Activated CD4-positive, alpha-beta T cell treated with anti-CD3 and anti-CD28 coated beads for 36 hours (primary cell): ENCODE results near the gene FSD2. TPM values are rescaled to one million over a fixed set of nuclear protein-coding genes. Genes with fewer than 3 reads are reported as not detected.
A peak's percentile ranks its signal among the peaks of the same experiment; 100 is the strongest.

Experiments
- ATAC-seq: fragments of 200-7000 bp; cut with Tn5 transposase; one replicate; pipeline ENCODE4 v1.10.0; 2021; ENCODE audit warnings: mild to moderate bottlenecking, moderate library complexity
- CTCF ChIA-PET: fragments of 350-600 bp; sonication (Branson Sonifier 250); formaldehyde crosslinking; loops from one replicate; lab custom pipeline; 2021; ENCODE audit warnings: antibody characterized with exemption; lab: Charles Lee
- POLR2A ChIA-PET: fragments of 350-600 bp; sonication (Branson Sonifier 250); formaldehyde crosslinking; loops from one replicate; lab custom pipeline; 2021; ENCODE audit warnings: antibody characterized with exemption, inconsistent platforms; lab: Charles Lee
- DNase-seq: peaks from one replicate; pipeline ENCODE4 v3.0.0-alpha.2; 2020
- H3K27ac Mint-ChIP-seq: one replicate; pipeline ENCODE4 v1.8.0; 2021; ENCODE audit warnings: mixed read lengths
- H3K27me3 Mint-ChIP-seq: one replicate; pipeline ENCODE4 v1.8.0; 2021; ENCODE audit warnings: mixed read lengths
- H3K36me3 Mint-ChIP-seq: one replicate; pipeline ENCODE4 v1.8.0; 2021; ENCODE audit warnings: low read depth, mixed read lengths
- H3K4me1 Mint-ChIP-seq: one replicate; pipeline ENCODE4 v1.8.0; 2021; ENCODE audit warnings: mixed read lengths
- H3K4me3 Mint-ChIP-seq: one replicate; pipeline ENCODE4 v1.8.0; 2021; ENCODE audit warnings: mild to moderate bottlenecking, moderate library complexity, mixed read lengths
- H3K9me3 Mint-ChIP-seq: one replicate; pipeline ENCODE4 v1.8.0; 2021; ENCODE audit warnings: low read depth, mixed read lengths
- intact Hi-C, 2 experiments: fragments of 100-400 bp; cut with DNase I in 1 of 2; cut with micrococcal nuclease in 1 of 2; formaldehyde crosslinking; loops; one replicate each; pipeline versions ENCODE4 v1.14.2 to v1.15.1; 2022 to 2024; cut with DNase I, micrococcal nuclease
- total RNA-seq, 2 experiments: library from RNA; stranded (reverse); gene quantifications; one replicate each; pipeline ENCODE4 v1.2.3, GENCODE V29; 2021

The FSD2 gene
- not detected for total RNA-seq

DNA sequence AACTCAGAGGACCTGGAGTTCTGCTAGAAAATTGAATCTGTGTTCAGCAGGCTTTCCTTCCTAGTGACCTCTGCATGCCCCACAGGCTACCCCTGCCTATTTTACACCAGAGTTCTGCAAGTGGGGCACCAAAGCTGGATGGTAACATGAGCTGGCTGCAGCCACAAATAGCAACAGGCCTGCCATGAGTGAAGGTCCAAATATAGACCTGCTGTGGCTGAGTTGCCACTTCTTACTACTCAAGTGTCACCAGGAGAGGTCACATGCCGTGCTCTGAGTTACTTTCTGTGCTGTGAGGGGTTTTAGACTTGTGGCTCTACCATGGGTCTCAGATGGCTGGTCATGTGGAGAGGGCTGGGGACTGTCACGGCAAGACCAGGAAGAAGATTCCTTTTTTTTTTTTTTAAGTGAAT lies at the start of gene FSD2:
Gene FSD2 (minus strand): TSS at position 76 of the 413 bp plus-strand sequence. CDS start 18,679 bp downstream, outside the sequence.
- ChIA-PET POLR2A (no interaction called here), CTCF (no interaction called here)
- DNase-seq (no peak), ATAC-seq (no peak)
- Mint-ChIP-seq H3K9me3 (no peaks in the 10 kb centered on the region), H3K27me3 (peaks cover 8% of the 10 kb centered on the region), H3K4me1 (peaks cover 17% of the 10 kb centered on the region), H3K27ac (no peak within 1 kb of the TSS), H3K36me3 (no peaks in the 10 kb centered on the region), H3K4me3 (no peak within 1 kb of the TSS)
- intact Hi-C loops: no loop called here

DNA sequence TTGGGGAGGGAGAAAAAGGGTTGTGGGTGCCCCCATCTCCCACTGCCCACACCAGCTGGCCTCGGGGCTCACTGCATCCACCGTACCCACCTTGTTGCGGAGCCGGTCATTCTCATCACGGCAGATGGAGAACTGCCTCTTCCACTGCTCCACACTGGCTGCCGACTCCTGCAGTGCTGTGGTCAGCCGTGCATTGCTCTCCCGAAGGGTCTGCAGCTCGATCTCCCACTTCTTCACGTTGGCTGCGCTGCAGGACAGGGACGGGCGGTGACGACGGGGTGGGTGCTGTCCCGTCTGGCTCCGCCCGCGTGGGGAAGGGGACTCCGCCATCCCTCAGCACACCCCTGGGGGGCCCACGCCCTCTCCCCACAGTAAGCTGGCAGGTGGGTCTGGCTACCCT lies 48.7 kb upstream of the FSD2 start:
- H3K4me3 Mint-ChIP-seq: no peak overlapping the region

DNA sequence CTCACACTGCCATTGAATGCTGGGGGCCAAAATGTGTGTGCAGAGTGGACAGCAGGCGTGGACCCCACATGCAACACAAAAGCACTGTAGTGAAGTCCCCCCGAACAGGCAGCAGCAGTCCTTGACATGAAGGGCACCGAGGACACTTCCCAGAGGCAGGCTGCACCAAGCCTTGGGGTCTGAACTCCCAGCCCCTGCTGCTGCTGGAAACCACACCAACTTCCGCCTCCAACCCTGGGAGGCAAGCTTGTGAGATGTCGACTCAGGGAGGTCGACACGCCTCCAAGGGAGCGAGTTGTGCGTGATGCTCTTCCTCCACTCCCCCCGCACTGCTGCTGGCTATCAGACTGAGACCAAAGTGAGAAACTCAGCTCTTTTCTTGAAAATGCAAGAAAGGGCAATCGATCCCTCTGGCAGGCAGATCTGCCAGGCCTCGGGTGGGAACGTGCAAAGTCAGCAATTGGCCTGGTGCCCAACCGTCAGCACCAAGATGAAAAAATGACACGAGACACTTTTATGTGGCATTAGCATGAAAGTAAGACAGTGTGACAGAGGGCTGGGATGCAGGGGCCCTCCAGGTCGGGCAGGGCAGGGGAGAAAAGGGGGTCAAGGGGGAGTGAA lies 47.2 kb upstream of the FSD2 start:
- no peaks in the 10 kb centered on the region for H3K36me3 Mint-ChIP-seq
- no peak for ATAC-seq
- CTCF ChIA-PET: interaction anchor here (0.5 to 1.6 kb wide), 3 partner anchors 14 to 132 kb away, joined by 3 to 5 read pairs (median 4); no protein-coding TSS in a partner anchor
- POLR2A ChIA-PET: no interaction called here
- peaks cover 18% of the 10 kb centered on the region for H3K4me1 Mint-ChIP-seq
- intact Hi-C loops: no loop called here
- no peaks in the 10 kb centered on the region for H3K9me3 Mint-ChIP-seq
- H3K27ac Mint-ChIP-seq: no peak overlapping the region
- H3K4me3 Mint-ChIP-seq: no peak overlapping the region
- DNase-seq: peak; percentile 26
- no peaks in the 10 kb centered on the region for H3K27me3 Mint-ChIP-seq

More for the DNA sequence above, 48.7 kb upstream of the FSD2 start:
- Mint-ChIP-seq H3K9me3 (no peaks in the 10 kb centered on the region), H3K27me3 (no peaks in the 10 kb centered on the region), H3K27ac (no peak overlapping the region), H3K4me1 (peaks cover 14% of the 10 kb centered on the region), H3K36me3 (no peaks in the 10 kb centered on the region)
- CTCF ChIA-PET: interaction anchor here (1.0 kb wide), 1 partner anchor 213 kb away, joined by 3 read pairs; no protein-coding TSS in a partner anchor
- intact Hi-C loops: no loop called here
- no peak for ATAC-seq
- POLR2A ChIA-PET: no interaction called here
- DNase-seq: no peak

GRCh38 chr15:82851981-82852511 lies 46.2 kb upstream of the FSD2 start:
- no peak for ATAC-seq
- Mint-ChIP-seq H3K27me3 (no peaks in the 10 kb centered on the region), H3K4me1 (peaks cover 18% of the 10 kb centered on the region), H3K27ac (no peak overlapping the region), H3K4me3 (no peak overlapping the region), H3K36me3 (no peaks in the 10 kb centered on the region), H3K9me3 (no peaks in the 10 kb centered on the region)
- ChIA-PET CTCF (interaction anchor here (0.6 to 3.2 kb wide), 5 partner anchors 15 to 290 kb away, joined by 3 to 18 read pairs (median 4); partner anchors contain the start of gene RAMAC), POLR2A (no interaction called here)
- intact Hi-C loops: no loop called here
- DNase-seq: no peak

DNA sequence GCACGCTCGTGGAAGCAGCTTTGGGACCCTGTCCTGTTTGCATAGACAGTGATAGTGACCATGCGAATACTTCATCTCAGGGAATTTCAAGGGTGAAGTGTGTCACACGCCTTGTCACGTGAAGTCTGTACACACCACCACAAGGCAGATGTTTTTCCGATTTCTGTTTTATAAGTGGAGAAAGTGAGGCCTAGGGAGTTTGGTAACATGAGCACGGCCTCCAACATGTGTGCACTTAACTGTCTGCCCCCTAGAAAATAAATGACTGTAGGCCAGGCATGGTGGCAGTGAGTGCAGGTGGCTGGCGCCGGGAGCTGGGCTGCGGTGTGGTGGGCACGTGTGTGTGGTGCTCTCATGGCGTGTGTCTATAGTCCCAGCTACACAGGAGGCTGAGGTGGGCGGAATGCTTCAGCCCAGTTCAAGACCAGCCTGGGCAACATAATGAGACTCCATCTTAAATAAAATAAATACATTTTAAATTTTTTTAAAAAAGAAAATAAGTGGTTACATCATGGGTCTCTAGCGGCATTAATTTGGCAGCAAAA lies 45.5 kb upstream of the FSD2 start:
- CTCF ChIA-PET: interaction anchor here (0.6 to 3.2 kb wide), 6 partner anchors 16 to 290 kb away, joined by 3 to 18 read pairs (median 4); partner anchors contain the start of gene RAMAC
- H3K4me1 Mint-ChIP-seq: peaks cover 18% of the 10 kb centered on the region
- intact Hi-C loops: no loop called here
- no peak overlapping the region for H3K27ac Mint-ChIP-seq
- no peak overlapping the region for H3K4me3 Mint-ChIP-seq
- no peaks in the 10 kb centered on the region for H3K36me3 Mint-ChIP-seq
- no peak for DNase-seq
- no peak for ATAC-seq
- H3K9me3 Mint-ChIP-seq: no peaks in the 10 kb centered on the region
- POLR2A ChIA-PET: no interaction called here
- no peaks in the 10 kb centered on the region for H3K27me3 Mint-ChIP-seq

GRCh38 chr15:82850731-82851130 lies 44.9 kb upstream of the FSD2 start:
- POLR2A ChIA-PET: no interaction called here

DNA sequence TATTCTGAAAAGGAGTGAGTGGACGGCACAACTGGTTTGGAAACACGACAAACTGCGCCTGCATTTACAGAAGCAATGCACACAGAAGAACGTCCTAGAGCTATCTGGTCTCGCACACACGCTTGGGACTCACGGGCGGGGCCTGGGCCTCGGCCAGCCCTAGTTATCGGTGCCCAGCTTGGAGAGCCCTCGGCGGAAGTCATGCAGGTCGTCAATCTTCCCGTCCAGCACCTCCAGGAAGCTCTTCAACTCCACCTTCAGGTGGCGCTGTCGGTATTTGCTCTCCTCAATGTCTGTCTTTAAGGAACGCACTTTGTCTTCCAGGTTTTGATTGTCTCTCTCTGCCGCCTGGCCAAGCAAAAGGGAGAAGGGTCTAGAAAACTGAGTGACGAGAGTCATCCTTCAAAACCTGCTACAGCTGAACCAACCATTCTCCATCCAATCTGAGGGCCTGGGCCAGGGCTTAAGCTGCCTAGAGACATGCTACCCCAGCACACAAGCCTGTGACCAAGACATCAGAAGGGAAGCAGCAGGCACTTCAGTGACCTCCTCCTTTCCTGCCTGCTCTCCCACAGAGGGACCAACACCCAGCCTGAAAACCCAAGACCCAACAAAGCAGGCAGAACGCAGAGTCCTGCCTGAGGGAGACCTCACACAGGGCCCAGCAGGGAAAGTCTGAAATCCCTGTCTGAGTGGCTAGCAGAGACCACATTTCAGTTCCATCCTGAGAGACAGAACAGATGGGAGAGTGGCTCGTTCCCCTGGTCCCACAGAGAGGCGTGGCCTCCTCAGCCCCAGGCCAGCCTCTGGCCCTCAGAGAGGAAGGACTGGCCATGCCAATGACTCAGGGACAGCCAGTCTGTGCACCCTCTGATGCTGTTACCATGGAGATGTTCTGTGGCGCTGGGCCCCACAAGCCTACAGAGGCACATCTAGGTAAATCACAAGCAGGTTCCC lies 44.0 kb upstream of the FSD2 start:
- intact Hi-C loops: loop anchor here (1.0 to 5.0 kb wide), 4 partner anchors 102 to 312 kb away; partner anchors contain the start of genes RAMAC (in 2 of the 2) and HOMER2 (in 1 of the 2)
- DNase-seq: peak; percentile 80
- ChIA-PET CTCF (interaction anchor here (0.7 to 3.2 kb wide), 17 partner anchors 11 to 163 kb away, joined by 3 to 18 read pairs (median 4); partner anchors contain the start of genes C15orf40 and RAMAC), POLR2A (no interaction called here)
- Mint-ChIP-seq H3K27me3 (peaks cover 2% of the 10 kb centered on the region), H3K9me3 (no peaks in the 10 kb centered on the region), H3K4me3 (no peak overlapping the region), H3K27ac (no peak overlapping the region), H3K36me3 (no peaks in the 10 kb centered on the region), H3K4me1 (peaks cover 18% of the 10 kb centered on the region)
- ATAC-seq: peak; percentile 75

More at GRCh38 chr15:82850731-82851130, 44.9 kb upstream of the FSD2 start:
- H3K9me3 Mint-ChIP-seq: no peaks in the 10 kb centered on the region
- intact Hi-C loops: no loop called here
- no peaks in the 10 kb centered on the region for H3K27me3 Mint-ChIP-seq
- peaks cover 15% of the 10 kb centered on the region for H3K4me1 Mint-ChIP-seq
- H3K27ac Mint-ChIP-seq: no peak overlapping the region
- ATAC-seq (no peak), DNase-seq (no peak)
- H3K4me3 Mint-ChIP-seq: no peak overlapping the region
- CTCF ChIA-PET: interaction anchor here (1.3 to 3.2 kb wide), 5 partner anchors 10 to 153 kb away, joined by 3 to 18 read pairs (median 9); partner anchors contain the start of gene RAMAC
- no peaks in the 10 kb centered on the region for H3K36me3 Mint-ChIP-seq

GRCh38 chr15:82848241-82848993 lies 42.5 kb upstream of the FSD2 start:
- intact Hi-C loops: loop anchor here (5.0 kb wide), 3 partner anchors 104 to 314 kb away; partner anchors contain the start of genes RAMAC (in 2 of the 2) and HOMER2 (in 1 of the 2)
- Mint-ChIP-seq H3K27me3 (peaks cover 7% of the 10 kb centered on the region), H3K4me3 (no peak overlapping the region), H3K4me1 (peaks cover 21% of the 10 kb centered on the region), H3K27ac (no peak overlapping the region), H3K36me3 (no peaks in the 10 kb centered on the region), H3K9me3 (no peaks in the 10 kb centered on the region)
- ATAC-seq: no peak
- ChIA-PET POLR2A (interaction anchor here (0.9 kb wide), 1 partner anchor 169 kb away, joined by 3 read pairs; no protein-coding TSS in a partner anchor), CTCF (interaction anchor here (0.6 to 2.2 kb wide), 11 partner anchors 10 to 179 kb away, joined by 3 to 6 read pairs (median 4); partner anchors contain the start of genes C15orf40 and RAMAC)
- DNase-seq: no peak

GRCh38 chr15:82847703-82848102 lies 41.8 kb upstream of the FSD2 start:
- ATAC-seq: no peak
- ChIA-PET POLR2A (no interaction called here), CTCF (interaction anchor here (1.2 to 2.1 kb wide), 2 partner anchors 37 to 163 kb away, joined by 3 to 5 read pairs; partner anchors contain the start of gene C15orf40)
- no peak for DNase-seq
- Mint-ChIP-seq H3K9me3 (no peaks in the 10 kb centered on the region), H3K36me3 (peaks cover 1% of the 10 kb centered on the region), H3K27me3 (peaks cover 7% of the 10 kb centered on the region), H3K4me1 (peaks cover 17% of the 10 kb centered on the region), H3K4me3 (no peak overlapping the region), H3K27ac (no peak overlapping the region)
- intact Hi-C loops: loop anchor here (5.0 kb wide), 3 partner anchors 105 to 315 kb away; partner anchors contain the start of genes RAMAC (in 2 of the 2) and HOMER2 (in 1 of the 2)

- intact Hi-C loops: loop anchor here (5.0 kb wide), 3 partner anchors 106 to 316 kb away; partner anchors contain the start of genes RAMAC (in 2 of the 2) and HOMER2 (in 1 of the 2)
- Mint-ChIP-seq H3K4me3 (no peak overlapping the region), H3K9me3 (no peaks in the 10 kb centered on the region), H3K27ac (no peak overlapping the region), H3K4me1 (peaks cover 17% of the 10 kb centered on the region), H3K27me3 (peaks cover 7% of the 10 kb centered on the region), H3K36me3 (peaks cover 1% of the 10 kb centered on the region)
- ChIA-PET POLR2A (interaction anchor here (0.6 kb wide), 1 partner anchor 360 kb away, joined by 3 read pairs; no protein-coding TSS in a partner anchor), CTCF (interaction anchor here (1.2 kb wide), 1 partner anchor 36 kb away, joined by 3 read pairs; no protein-coding TSS in a partner anchor)
- ATAC-seq (no peak), DNase-seq (no peak)
These were observed 40.8 kb upstream of the FSD2 start for GRCh38 chr15:82846621-82847020.
